ENCODE data around the gene BSND.
"Not testable (repeated sequence)": the region's sequence is repeated elsewhere in the genome, so short reads cannot be mapped to it uniquely, and the experiment has no call there.

The BSND gene

GRCh38 chr1:55024163-55024562 is 25.4 kb downstream of the BSND start:
- DNase-seq, result not testable (repeated sequence)

- not testable (repeated sequence) for DNase-seq
Measured at GRCh38 chr1:55026682-55027081, 27.9 kb downstream of the BSND start.

- DNase-seq, result not testable (repeated sequence)
Measured at GRCh38 chr1:55031098-55031497, 32.4 kb downstream of the BSND start.

- no peak for DNase-seq
Measured at GRCh38 chr1:55033265-55033614, 34.5 kb downstream of the BSND start.

- DNase-seq, result no peak
Measured at GRCh38 chr1:55034476-55035133, 35.9 kb downstream of the BSND start.

GRCh38 chr1:55035904-55036303 is 37.2 kb downstream of the BSND start:
- no peak for DNase-seq

GRCh38 chr1:55037733-55038551 is 39.2 kb downstream of the BSND start:
- DNase-seq, result no peak

- no peak for DNase-seq
Measured at GRCh38 chr1:55038552-55038838, 39.8 kb downstream of the BSND start.

GRCh38 chr1:55038974-55039341 is 40.2 kb downstream of the BSND start:
- DNase-seq, result no peak

- DNase-seq, result peak; percentile 87
Measured at GRCh38 chr1:55039342-55040082, 40.8 kb downstream of the BSND start, which contains the start of gene PCSK9. Gene PCSK9, plus strand, starts transcription at chr1:55039548. Its CDS starts 290 bp downstream, at chr1:55039838.

GRCh38 chr1:55040083-55040932 is 41.6 kb downstream of the BSND start:
- no peak for DNase-seq

GRCh38 chr1:55040933-55041494 is 42.3 kb downstream of the BSND start:
- DNase-seq, result no peak

- DNase-seq, result no peak
Measured at GRCh38 chr1:55041613-55042012, 42.9 kb downstream of the BSND start.

GRCh38 chr1:55043011-55043410 is 44.3 kb downstream of the BSND start:
- no peak for DNase-seq

GRCh38 chr1:55043726-55044125 is 45.0 kb downstream of the BSND start:
- DNase-seq, result no peak

- no peak for DNase-seq
Measured at GRCh38 chr1:55044617-55045397, 46.1 kb downstream of the BSND start.

GRCh38 chr1:55045430-55045829 is 46.7 kb downstream of the BSND start:
- no peak for DNase-seq

GRCh38 chr1:55046871-55047270 is 48.1 kb downstream of the BSND start:
- DNase-seq, result no peak

GRCh38 chr1:55047611-55048010 is 48.9 kb downstream of the BSND start:
- no peak for DNase-seq

GRCh38 chr1:55048453-55049270 is 49.9 kb downstream of the BSND start:
- no peak for DNase-seq
